Measurements from ENCODE around the gene FLNB.

- TF ChIP-seq, protein P1, sequence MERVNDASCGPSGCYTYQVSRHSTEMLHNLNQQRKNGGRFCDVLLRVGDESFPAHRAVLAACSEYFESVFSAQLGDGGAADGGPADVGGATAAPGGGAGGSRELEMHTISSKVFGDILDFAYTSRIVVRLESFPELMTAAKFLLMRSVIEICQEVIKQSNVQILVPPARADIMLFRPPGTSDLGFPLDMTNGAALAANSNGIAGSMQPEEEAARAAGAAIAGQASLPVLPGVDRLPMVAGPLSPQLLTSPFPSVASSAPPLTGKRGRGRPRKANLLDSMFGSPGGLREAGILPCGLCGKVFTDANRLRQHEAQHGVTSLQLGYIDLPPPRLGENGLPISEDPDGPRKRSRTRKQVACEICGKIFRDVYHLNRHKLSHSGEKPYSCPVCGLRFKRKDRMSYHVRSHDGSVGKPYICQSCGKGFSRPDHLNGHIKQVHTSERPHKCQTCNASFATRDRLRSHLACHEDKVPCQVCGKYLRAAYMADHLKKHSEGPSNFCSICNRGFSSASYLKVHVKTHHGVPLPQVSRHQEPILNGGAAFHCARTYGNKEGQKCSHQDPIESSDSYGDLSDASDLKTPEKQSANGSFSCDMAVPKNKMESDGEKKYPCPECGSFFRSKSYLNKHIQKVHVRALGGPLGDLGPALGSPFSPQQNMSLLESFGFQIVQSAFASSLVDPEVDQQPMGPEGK (CRISPR knock-in tag; IDR thresholded peaks at IDR 0.05; ENCODE audit: borderline replicate concordance), result no peak
- TF ChIP-seq HDAC1 (IDR thresholded peaks at IDR 0.05) (no peak), POLR2AphosphoS5 (IDR thresholded peaks at IDR 0.05; ENCODE audit: control insufficient read depth, insufficient read depth, low read depth, low read length) (no peak), CBFB (CRISPR knock-in tag; IDR thresholded peaks at IDR 0.05) (no peak), HOXB6 (CRISPR knock-in tag; IDR thresholded peaks at IDR 0.05; ENCODE audit: borderline replicate concordance) (no peak), ZFP91 (CRISPR knock-in tag; IDR thresholded peaks at IDR 0.05) (no peak), HNRNPUL1 (IDR thresholded peaks at IDR 0.05; ENCODE audit: low read length) (no peak)
- TF ChIP-seq, protein P2, sequence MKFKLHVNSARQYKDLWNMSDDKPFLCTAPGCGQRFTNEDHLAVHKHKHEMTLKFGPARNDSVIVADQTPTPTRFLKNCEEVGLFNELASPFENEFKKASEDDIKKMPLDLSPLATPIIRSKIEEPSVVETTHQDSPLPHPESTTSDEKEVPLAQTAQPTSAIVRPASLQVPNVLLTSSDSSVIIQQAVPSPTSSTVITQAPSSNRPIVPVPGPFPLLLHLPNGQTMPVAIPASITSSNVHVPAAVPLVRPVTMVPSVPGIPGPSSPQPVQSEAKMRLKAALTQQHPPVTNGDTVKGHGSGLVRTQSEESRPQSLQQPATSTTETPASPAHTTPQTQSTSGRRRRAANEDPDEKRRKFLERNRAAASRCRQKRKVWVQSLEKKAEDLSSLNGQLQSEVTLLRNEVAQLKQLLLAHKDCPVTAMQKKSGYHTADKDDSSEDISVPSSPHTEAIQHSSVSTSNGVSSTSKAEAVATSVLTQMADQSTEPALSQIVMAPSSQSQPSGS (CRISPR knock-in tag; IDR thresholded peaks at IDR 0.05), result no peak
Observed at GRCh38 chr3:58173669-58174398, 165.6 kb downstream of the FLNB start.

Measured in K562 (cell line).